H1 (cell line): Measurements from ENCODE around the gene TRNAU1AP. TPM values are rescaled to one million over a fixed set of nuclear protein-coding genes. Genes with fewer than 3 reads are reported as not detected.

ENCODE experiments used
- BCL11A ChIP-seq, 2 experiments: IDR thresholded peaks; one replicate each; pipeline ENCODE4 v1.6.1; 2011; ENCODE audit warnings: low read depth in 2 of 2, low read length in 2 of 2, mild to moderate bottlenecking in 2 of 2
- CBX8 ChIP-seq: fragments of 300-800, 300-1000 bp; sonication (generic); IDR thresholded peaks from 2 replicates; pipeline ENCODE4 v1.7.1; 2016; ENCODE audit warnings: low read depth, low read length, borderline replicate concordance
- SP1 ChIP-seq: IDR thresholded peaks from 2 replicates; pipeline ENCODE4 v1.6.1; 2011; ENCODE audit warnings: low read depth, low read length
- polyA plus RNA-seq, 7 experiments: library from polyadenylated mRNA; depleted of rRNA in 3 of 7; stranded (reverse) in 5 of 7; unstranded in 2 of 7; fragments of >200 nt in 5 of 7; fragments of 200-250 nt in 2 of 7; gene quantifications; 1 replicate in 5 of 7; 2 replicates in 1 of 7; 4 replicates in 1 of 7; pipeline versions ENCODE4 v1.2.1 to v1.2.3, GENCODE V29; 2011 to 2013; ENCODE audit warnings: missing spikeins in 2 of 7, mixed read lengths in 2 of 7
- total RNA-seq: library from RNA; stranded (reverse); fragmentation: NEBNext Ultra II Directional; extraction: Animal tissue kit (Norgen Biotek cat#: 25700); gene quantifications from 2 replicates; pipeline ENCODE4 v1.2.1, GENCODE V29; 2021

The TRNAU1AP gene
- total and polyA plus RNA-seq, 2 of the 8 experiments (the other 6 are each of a cell fraction or from before 2014, with no cell fraction given), result 35.2 to 37.1 TPM

DNA sequence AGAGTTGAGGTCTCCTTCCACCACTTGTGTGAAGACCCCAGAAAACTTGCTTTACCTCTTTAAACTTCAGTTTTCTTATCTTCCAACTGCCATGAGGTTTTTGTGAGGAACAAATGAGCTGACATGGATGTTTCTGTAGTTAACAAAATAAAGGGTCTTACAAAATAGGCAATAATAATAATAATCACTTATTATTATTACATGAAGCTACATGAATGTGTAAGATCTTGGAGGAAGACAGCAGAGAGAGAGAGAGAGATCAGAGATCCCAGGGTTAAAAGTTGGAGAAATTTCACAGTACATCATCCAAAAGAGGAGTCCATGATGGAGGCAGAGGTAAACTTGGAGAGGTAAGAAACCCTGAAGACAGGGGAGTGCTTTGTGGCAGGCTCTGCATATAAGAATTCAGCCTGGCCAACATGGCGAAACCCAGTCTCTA, 36.3 kb upstream of the TRNAU1AP start (continued):
- TF ChIP-seq CBX8, result no peak
- no peak for TF ChIP-seq SP1
- no peak for TF ChIP-seq BCL11A (IDR thresholded peaks at IDR 0.05; ENCODE audit: low read depth in 2 of 2, low read length in 2 of 2)
